Activated CD8-positive, alpha-beta T cell treated with anti-CD3 and anti-CD28 coated beads for 36 hours (primary cell): ENCODE data around the gene PNP. TPM values are rescaled to one million over a fixed set of nuclear protein-coding genes. Genes with fewer than 3 reads are reported as not detected.

ENCODE experiments used
- ATAC-seq: fragments of 200-7000 bp; cut with Tn5 transposase; one replicate; pipeline ENCODE4 v1.10.0; 2021; ENCODE audit warnings: mild to moderate bottlenecking, moderate library complexity
- CTCF ChIA-PET: fragments of 350-600 bp; sonication (Branson Sonifier 250); formaldehyde crosslinking; loops from one replicate; lab custom pipeline; 2021; ENCODE audit warnings: antibody characterized with exemption; lab: Charles Lee
- POLR2A ChIA-PET: fragments of 350-600 bp; sonication (Branson Sonifier 250); formaldehyde crosslinking; loops from one replicate; lab custom pipeline; 2021; ENCODE audit warnings: antibody characterized with exemption; lab: Charles Lee
- DNase-seq: peaks from one replicate; pipeline ENCODE4 v3.0.0-alpha.2; 2020
- H3K27ac Mint-ChIP-seq: one replicate; pipeline ENCODE4 v1.8.0; 2021; ENCODE audit warnings: mild to moderate bottlenecking, mixed read lengths
- H3K27me3 Mint-ChIP-seq: one replicate; pipeline ENCODE4 v1.8.0; 2021; ENCODE audit warnings: mixed read lengths
- H3K36me3 Mint-ChIP-seq: one replicate; pipeline ENCODE4 v1.8.0; 2021; ENCODE audit warnings: low read depth, mixed read lengths
- H3K4me1 Mint-ChIP-seq: one replicate; pipeline ENCODE4 v1.8.0; 2021; ENCODE audit warnings: low read depth, mixed read lengths
- H3K4me3 Mint-ChIP-seq: one replicate; pipeline ENCODE4 v1.8.0; 2021; ENCODE audit warnings: mild to moderate bottlenecking, moderate library complexity, mixed read lengths
- H3K9me3 Mint-ChIP-seq: one replicate; pipeline ENCODE4 v1.8.0; 2021; ENCODE audit warnings: mixed read lengths
- CTCF ChIP-seq: fragments of 200-600 bp; IDR thresholded peaks from one replicate; pipeline ENCODE4 v1.8.0; 2022; ENCODE audit warnings: antibody characterized with exemption, mild to moderate bottlenecking
- intact Hi-C: fragments of 100-400 bp; cut with micrococcal nuclease; formaldehyde crosslinking; loops from one replicate; pipeline ENCODE4 v1.10.0; 2022
- total RNA-seq, 2 experiments: library from RNA; stranded (reverse); gene quantifications; one replicate each; pipeline ENCODE4 v1.2.3, GENCODE V29; 2021

Gene PNP
- total RNA-seq, 2 experiments from 2014 or later: 176 to 183 TPM

- ChIA-PET CTCF (interaction anchor here (1.4 to 3.5 kb wide), 4 partner anchors 13 to 181 kb away, joined by 3 to 19 read pairs (median 4); partner anchors contain the start of genes APEX1 and OSGEP), POLR2A (interaction anchor here (0.6 to 3.0 kb wide), 10 partner anchors 11 to 791 kb away, joined by 3 to 23 read pairs (median 4); partner anchors contain the start of genes APEX1, OSGEP, PARP2 and PNP)
- Mint-ChIP-seq H3K4me3 (peak overlapping the region; percentile 63), H3K9me3 (no peaks in the 10 kb centered on the region), H3K36me3 (no peaks in the 10 kb centered on the region), H3K27me3 (no peaks in the 10 kb centered on the region), H3K27ac (peak overlapping the region; percentile 82), H3K4me1 (peaks cover 40% of the 10 kb centered on the region)
- intact Hi-C loops: no loop called here
- ATAC-seq (peak; percentile 65), DNase-seq (peak; percentile 43)
- no peak for TF ChIP-seq CTCF
Measured at GRCh38 chr14:20429801-20430669, 39.2 kb upstream of the PNP start.

GRCh38 chr14:20434701-20435581 lies 34.3 kb upstream of the PNP start:
- no peaks in the 10 kb centered on the region for H3K9me3 Mint-ChIP-seq
- no peaks in the 10 kb centered on the region for H3K36me3 Mint-ChIP-seq
- no peak overlapping the region for H3K27ac Mint-ChIP-seq
- POLR2A ChIA-PET: interaction anchor here (1.8 to 3.8 kb wide), 2 partner anchors 13 to 35 kb away, joined by 7 to 12 read pairs; no protein-coding TSS in a partner anchor
- DNase-seq: no peak
- no peaks in the 10 kb centered on the region for H3K27me3 Mint-ChIP-seq
- TF ChIP-seq CTCF: no peak
- CTCF ChIA-PET: interaction anchor here (0.6 kb wide), 1 partner anchor 19 kb away, joined by 3 read pairs; no protein-coding TSS in a partner anchor
- H3K4me1 Mint-ChIP-seq: peaks cover 3% of the 10 kb centered on the region
- intact Hi-C loops: no loop called here
- no peak overlapping the region for H3K4me3 Mint-ChIP-seq
- ATAC-seq: no peak

GRCh38 chr14:20435582-20436362 lies 33.4 kb upstream of the PNP start, which contains the start of gene KLHL33:
TSS of gene KLHL33 (minus strand) at chr14:20436166. CDS start at chr14:20435811, 355 bp downstream.
- no peak for TF ChIP-seq CTCF
- DNase-seq (no peak), ATAC-seq (no peak)
- ChIA-PET CTCF (no interaction called here), POLR2A (interaction anchor here (0.9 to 3.8 kb wide), 3 partner anchors 12 to 92 kb away, joined by 5 to 12 read pairs (median 7); partner anchors contain the start of gene PARP2)
- H3K27me3 Mint-ChIP-seq: no peaks in the 10 kb centered on the region
- intact Hi-C loops: no loop called here
- H3K4me1 Mint-ChIP-seq: peaks cover 10% of the 10 kb centered on the region
- no peak within 1 kb of the TSS for H3K27ac Mint-ChIP-seq
- no peaks in the 10 kb centered on the region for H3K36me3 Mint-ChIP-seq
- no peak within 1 kb of the TSS for H3K4me3 Mint-ChIP-seq
- H3K9me3 Mint-ChIP-seq: no peaks in the 10 kb centered on the region

- intact Hi-C loops: no loop called here
- ChIA-PET POLR2A (interaction anchor here (0.9 to 3.8 kb wide), 4 partner anchors 12 to 93 kb away, joined by 3 to 12 read pairs (median 6); partner anchors contain the start of genes APEX1, OSGEP and PARP2), CTCF (no interaction called here)
- ATAC-seq (no peak), DNase-seq (no peak)
- TF ChIP-seq CTCF: no peak
- H3K4me3 Mint-ChIP-seq: no peak overlapping the region
- peaks cover 14% of the 10 kb centered on the region for H3K4me1 Mint-ChIP-seq
- H3K9me3 Mint-ChIP-seq: no peaks in the 10 kb centered on the region
- H3K27me3 Mint-ChIP-seq: no peaks in the 10 kb centered on the region
- H3K27ac Mint-ChIP-seq: no peak overlapping the region
- H3K36me3 Mint-ChIP-seq: no peaks in the 10 kb centered on the region
Measured at GRCh38 chr14:20436363-20436755, 32.8 kb upstream of the PNP start.
